ENCODE measurements around the gene FOXA3.

GRCh38 chr19:45822716-45823115, 41.4 kb upstream of the FOXA3 start:
- TF ChIP-seq CTCF (IDR thresholded peaks at IDR 0.05) (no peak), POLR2A (IDR thresholded peaks at IDR 0.05; ENCODE audit: low read depth) (no peak)
